Measurements from ENCODE around the gene ELSPBP1.
"Not testable (repeated sequence)": the region's sequence is repeated elsewhere in the genome, so short reads cannot be mapped to it uniquely, and the experiment has no call there.

Gene ELSPBP1

DNA sequence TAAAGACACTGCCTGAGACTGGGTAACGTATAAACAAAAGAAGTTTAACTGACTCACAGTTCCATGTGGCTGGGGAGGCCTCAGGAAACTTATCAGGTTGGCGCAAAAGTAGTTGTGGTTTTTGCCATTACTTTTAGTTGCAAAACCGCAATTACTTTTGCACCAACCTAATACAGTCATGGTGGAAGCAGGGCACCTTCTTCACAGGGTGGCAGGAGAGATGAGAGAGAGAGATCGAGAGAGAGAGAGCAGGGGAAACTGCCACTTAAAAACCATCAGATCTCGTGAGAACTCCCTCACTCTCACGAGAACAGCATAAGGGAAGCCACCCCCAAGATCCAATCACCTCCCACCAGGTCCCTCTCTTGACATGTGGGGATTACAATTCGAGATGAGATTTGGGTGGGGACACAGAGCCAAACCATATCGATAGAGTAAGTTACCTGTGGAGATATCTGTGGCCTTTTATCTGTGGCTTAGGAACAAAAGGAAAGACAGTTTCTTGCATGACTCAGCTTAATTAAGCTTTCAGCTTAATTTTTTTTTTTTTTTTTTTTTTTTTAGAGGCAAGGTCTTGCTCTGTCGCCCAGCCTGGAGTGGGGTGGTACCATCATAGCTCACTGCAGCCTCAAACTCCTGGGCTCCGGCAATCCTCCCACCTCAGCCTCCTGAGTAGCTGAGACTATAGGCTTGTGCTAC, 57.1 kb downstream of the ELSPBP1 start:
- Histone ChIP-seq H3K9ac (ENCODE audit: low read length) (no peak overlapping the region), H3K36me3 (ENCODE audit: control insufficient read depth, insufficient read depth, low read length) (no peaks in the 10 kb centered on the region), H3K27me3 (ENCODE audit: control insufficient read depth, insufficient read depth, low read length) (no peaks in the 10 kb centered on the region)

DNA sequence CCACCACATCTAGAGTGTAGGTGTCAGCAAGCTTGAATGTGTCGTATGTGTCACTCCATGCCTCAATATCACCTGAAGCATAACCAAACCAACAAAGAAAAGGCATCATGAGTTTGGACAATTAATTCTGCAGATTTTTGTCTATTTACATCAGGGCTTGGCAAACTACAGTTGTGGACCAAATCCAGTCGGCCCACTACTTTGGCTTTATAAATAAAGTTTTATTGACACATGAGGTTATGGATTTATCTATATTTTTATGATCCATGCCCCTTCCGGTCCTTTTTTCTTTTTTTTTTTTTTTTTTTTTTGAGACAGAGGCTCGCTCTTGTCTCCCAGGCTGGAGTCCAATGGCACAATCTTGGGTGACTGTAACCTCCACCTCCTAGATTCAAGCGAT, 58.6 kb downstream of the ELSPBP1 start:
- Histone ChIP-seq H3K36me3 (ENCODE audit: control insufficient read depth, insufficient read depth, low read length) (no peaks in the 10 kb centered on the region), H3K27me3 (ENCODE audit: control insufficient read depth, insufficient read depth, low read length) (no peaks in the 10 kb centered on the region), H3K27ac (ENCODE audit: low read depth, low read length) (no peak overlapping the region), H3K9ac (ENCODE audit: low read length) (no peak overlapping the region), H3K4me1 (ENCODE audit: control insufficient read depth, insufficient read depth, low read length) (no peaks in the 10 kb centered on the region), H3K4me3 (ENCODE audit: low read length) (no peak overlapping the region)

More for the DNA sequence above, 57.1 kb downstream of the ELSPBP1 start:
- Histone ChIP-seq H3K4me1 (ENCODE audit: control insufficient read depth, insufficient read depth, low read length) (no peaks in the 10 kb centered on the region), H3K27ac (ENCODE audit: low read depth, low read length) (no peak overlapping the region), H3K4me3 (ENCODE audit: low read length) (no peak overlapping the region)

DNA sequence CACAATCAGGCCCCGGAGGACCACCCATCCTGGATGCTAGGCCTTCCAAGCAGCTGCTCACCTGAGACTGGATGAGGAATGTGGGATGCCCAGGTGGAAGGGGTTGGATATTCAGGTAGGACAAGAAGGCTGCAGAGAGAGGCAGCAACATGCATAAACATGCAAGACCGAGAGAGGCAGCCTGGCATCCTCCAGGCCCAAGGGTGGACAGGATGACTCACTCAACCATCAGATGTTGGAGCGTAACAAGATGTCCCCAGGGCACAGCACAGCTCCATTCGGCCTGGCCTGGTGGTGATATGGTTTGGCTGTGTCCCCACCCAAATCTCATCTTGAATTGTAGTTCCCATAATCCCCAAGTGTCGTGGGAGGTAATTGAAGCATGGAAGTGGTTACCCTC, 59.4 kb downstream of the ELSPBP1 start:
- H3K9ac ChIP-seq (ENCODE audit: low read length) = no peak overlapping the region
- H3K36me3 ChIP-seq (ENCODE audit: control insufficient read depth, insufficient read depth, low read length) = no peaks in the 10 kb centered on the region
- no peaks in the 10 kb centered on the region for H3K4me1 ChIP-seq (ENCODE audit: control insufficient read depth, insufficient read depth, low read length)
- no peak overlapping the region for H3K27ac ChIP-seq (ENCODE audit: low read depth, low read length)
- no peaks in the 10 kb centered on the region for H3K27me3 ChIP-seq (ENCODE audit: control insufficient read depth, insufficient read depth, low read length)
- H3K4me3 ChIP-seq (ENCODE audit: low read length) = no peak overlapping the region

DNA sequence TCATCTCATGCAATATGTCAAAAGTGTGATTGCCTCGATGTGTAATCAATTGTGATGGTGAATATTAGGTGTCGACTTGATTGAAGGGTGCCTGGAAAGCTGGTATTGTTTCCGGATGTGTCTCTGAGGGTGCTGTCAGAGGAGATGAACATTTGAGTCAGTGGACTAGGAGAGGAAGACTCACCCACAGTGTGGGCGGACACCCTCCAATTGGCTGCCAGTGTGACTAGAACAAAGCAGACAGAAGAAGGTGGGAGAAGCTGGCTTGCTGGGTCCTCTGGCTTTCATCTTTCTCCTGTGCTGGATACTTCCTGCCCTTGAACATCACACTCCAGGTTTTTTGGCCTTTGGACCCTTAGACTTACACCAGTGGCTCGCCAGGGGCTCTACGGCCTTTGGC, 64.9 kb downstream of the ELSPBP1 start:
- no peaks in the 10 kb centered on the region for H3K36me3 ChIP-seq (ENCODE audit: control insufficient read depth, insufficient read depth, low read length)
- H3K27me3 ChIP-seq (ENCODE audit: control insufficient read depth, insufficient read depth, low read length) = no peaks in the 10 kb centered on the region
- no peak overlapping the region for H3K27ac ChIP-seq (ENCODE audit: low read depth, low read length)
- no peak overlapping the region for H3K9ac ChIP-seq (ENCODE audit: low read length)
- no peaks in the 10 kb centered on the region for H3K4me1 ChIP-seq (ENCODE audit: control insufficient read depth, insufficient read depth, low read length)
- H3K4me3 ChIP-seq (ENCODE audit: low read length) = no peak overlapping the region

- Histone ChIP-seq H3K4me3 (ENCODE audit: low read length) (no peak overlapping the region), H3K4me1 (ENCODE audit: control insufficient read depth, insufficient read depth, low read length) (no peaks in the 10 kb centered on the region), H3K9ac (ENCODE audit: low read length) (no peak overlapping the region), H3K36me3 (ENCODE audit: control insufficient read depth, insufficient read depth, low read length) (no peaks in the 10 kb centered on the region), H3K27me3 (ENCODE audit: control insufficient read depth, insufficient read depth, low read length) (no peaks in the 10 kb centered on the region), H3K27ac (ENCODE audit: low read depth, low read length) (no peak overlapping the region)
Observed at GRCh38 chr19:48060381-48060780, 65.9 kb downstream of the ELSPBP1 start.

- no peak overlapping the region for H3K4me3 ChIP-seq (ENCODE audit: low read length)
- no peak overlapping the region for H3K27ac ChIP-seq (ENCODE audit: low read depth, low read length)
- no peaks in the 10 kb centered on the region for H3K27me3 ChIP-seq (ENCODE audit: control insufficient read depth, insufficient read depth, low read length)
- no peaks in the 10 kb centered on the region for H3K4me1 ChIP-seq (ENCODE audit: control insufficient read depth, insufficient read depth, low read length)
- no peak overlapping the region for H3K9ac ChIP-seq (ENCODE audit: low read length)
- no peaks in the 10 kb centered on the region for H3K36me3 ChIP-seq (ENCODE audit: control insufficient read depth, insufficient read depth, low read length)
Observed at GRCh38 chr19:48061401-48062344, 67.2 kb downstream of the ELSPBP1 start.

GRCh38 chr19:48064509-48064908, 70.1 kb downstream of the ELSPBP1 start:
- Histone ChIP-seq H3K4me3 (ENCODE audit: low read length) (no peak overlapping the region), H3K9ac (ENCODE audit: low read length) (no peak overlapping the region), H3K27ac (ENCODE audit: low read depth, low read length) (no peak overlapping the region), H3K36me3 (ENCODE audit: control insufficient read depth, insufficient read depth, low read length) (no peaks in the 10 kb centered on the region), H3K4me1 (ENCODE audit: control insufficient read depth, insufficient read depth, low read length) (no peaks in the 10 kb centered on the region), H3K27me3 (ENCODE audit: control insufficient read depth, insufficient read depth, low read length) (no peaks in the 10 kb centered on the region)

- H3K27me3 ChIP-seq (ENCODE audit: control insufficient read depth, insufficient read depth, low read length) = no peaks in the 10 kb centered on the region
- H3K4me3 ChIP-seq (ENCODE audit: low read length) = no peak overlapping the region
- H3K9ac ChIP-seq (ENCODE audit: low read length) = no peak overlapping the region
- H3K4me1 ChIP-seq (ENCODE audit: control insufficient read depth, insufficient read depth, low read length) = no peaks in the 10 kb centered on the region
- peaks cover 1% of the 10 kb centered on the region for H3K36me3 ChIP-seq (ENCODE audit: control insufficient read depth, insufficient read depth, low read length)
- no peak overlapping the region for H3K27ac ChIP-seq (ENCODE audit: low read depth, low read length)
Observed at GRCh38 chr19:48069435-48069834, 75.0 kb downstream of the ELSPBP1 start.

DNA sequence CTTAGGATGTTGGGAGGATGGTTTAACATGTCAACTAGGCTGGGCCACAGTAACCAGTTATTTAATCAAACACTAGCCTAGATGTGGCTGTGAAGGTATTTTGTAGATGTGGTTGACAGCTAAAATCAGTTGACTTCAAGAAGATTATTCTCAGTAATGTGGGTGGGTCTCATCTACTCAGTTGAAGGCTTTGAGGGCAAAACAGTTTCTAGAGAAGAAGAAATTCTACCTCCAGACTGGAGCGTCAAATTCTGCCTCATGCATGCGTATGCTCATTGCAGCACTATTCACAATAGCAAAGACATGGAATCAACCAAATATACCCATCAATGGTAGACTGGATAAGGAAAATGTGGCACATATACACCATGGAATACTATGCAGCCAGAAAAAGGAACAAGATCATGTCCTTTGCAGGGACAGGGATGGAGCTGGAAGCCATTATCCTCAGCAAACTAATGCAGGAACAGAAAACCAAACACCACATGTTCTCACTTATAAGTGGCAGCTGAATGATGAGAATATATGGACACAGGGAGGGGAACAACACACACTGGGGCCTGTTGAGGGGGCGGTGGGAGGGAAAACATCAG, 75.8 kb downstream of the ELSPBP1 start:
- not testable (repeated sequence) for H3K27ac ChIP-seq (ENCODE audit: low read depth, low read length); H3K9ac ChIP-seq (ENCODE audit: low read length); H3K4me3 ChIP-seq (ENCODE audit: low read length); H3K4me1 ChIP-seq (ENCODE audit: control insufficient read depth, insufficient read depth, low read length); H3K27me3 ChIP-seq (ENCODE audit: control insufficient read depth, insufficient read depth, low read length); H3K36me3 ChIP-seq (ENCODE audit: control insufficient read depth, insufficient read depth, low read length)

All from rectal smooth muscle tissue (tissue), 1 donor.